Upper lobe of left lung (tissue), 6 donors: ENCODE results near the gene PCSK5. TPM values are rescaled to one million over a fixed set of nuclear protein-coding genes. Genes with fewer than 3 reads are reported as not detected.

Source experiments
- ATAC-seq, 2 donors: fragments of 200-7000 bp; cut with Tn5 transposase; one replicate each; pipeline ENCODE4 v1.9.1; 2022; ENCODE audit warnings: mild to moderate bottlenecking in 2 of 2, moderate library complexity in 2 of 2; ENCODE audit not compliant: low FRiP score in 2 of 2
- DNase-seq, 2 donors: peaks; one replicate each; pipeline ENCODE4 v3.0.0-alpha.2; 2019 to 2020
- H3K27ac ChIP-seq, 4 donors: fragments of 200-600 bp; sonication (generic); one replicate each; pipeline ENCODE4 v1.5.1; 2016 to 2019
- H3K27me3 ChIP-seq, 4 donors: fragments of 200-600 bp; sonication (generic); one replicate each; pipeline ENCODE4 v1.5.1; 2017 to 2019
- H3K36me3 ChIP-seq, 4 donors: fragments of 200-600 bp; sonication (generic); one replicate each; pipeline ENCODE4 v1.5.1; 2016 to 2019
- H3K4me1 ChIP-seq, 4 donors: fragments of 200-600 bp; sonication (generic); one replicate each; pipeline ENCODE4 v1.5.1; 2018 to 2019
- H3K4me3 ChIP-seq, 4 donors: fragments of 200-600 bp; sonication (generic); one replicate each; pipeline ENCODE4 v1.5.1; 2017 to 2019; ENCODE audit warnings: mild to moderate bottlenecking in 2 of 4, moderate library complexity in 1 of 4
- H3K9me3 ChIP-seq, 4 donors: fragments of 200-600 bp; sonication (generic); one replicate each; pipeline ENCODE4 v1.5.1; 2018 to 2019
- CTCF ChIP-seq, 6 experiments: fragments of 450-650 bp in 4 of 6; fragments of 200-600 bp in 2 of 6; sonication (generic) in 2 of 6; IDR thresholded peaks; one replicate each; pipeline ENCODE4 v1.5.1; 2016 to 2019; ENCODE audit warnings: antibody characterized with exemption in 6 of 6
- EP300 ChIP-seq, 4 donors: sonication (generic); formaldehyde crosslinking; IDR thresholded peaks; one replicate each; pipeline ENCODE4 v1.5.1; 2017; ENCODE audit warnings: antibody characterized with exemption in 4 of 4, control low read depth in 2 of 4
- POLR2A ChIP-seq, 4 donors: fragments of 450-650 bp; IDR thresholded peaks; one replicate each; pipeline ENCODE4 v1.5.1; 2016 to 2017; ENCODE audit warnings: antibody characterized with exemption in 4 of 4, mild to moderate bottlenecking in 2 of 4
- POLR2AphosphoS5 ChIP-seq, 2 donors: sonication (generic); formaldehyde crosslinking; IDR thresholded peaks; one replicate each; pipeline ENCODE4 v1.5.1; 2017; ENCODE audit warnings: antibody characterized with exemption in 2 of 2
- WGBS, 2 donors: methylation state at CpG; one replicate each; pipeline ENCODE4 v1.1.5; 2017 to 2018; 5-methylcytosine and 5-hydroxymethylcytosine counted together
- total RNA-seq, 6 donors: library from RNA; depleted of rRNA in 4 of 6; stranded (reverse); fragments of >200 nt in 4 of 6; gene quantifications; one replicate each; pipeline versions ENCODE4 v1.1.0 to v1.2.1, GENCODE V29; 2016 to 2021
- donor health status: DM: no; HTN: no; CAD: no; lungs with moderate emphysema.
- donor health status: DM: no; HTN: yes; CAD: no; lungs with severe emphysema.

The PCSK5 gene
- total RNA-seq, 6 donors from 2014 or later: 12.8 to 29.2 (median 18.3) TPM

- H3K27me3 ChIP-seq: no peaks in the 10 kb centered on the region
- TF ChIP-seq POLR2A (IDR thresholded peaks at IDR 0.05): no peak
- no peak for TF ChIP-seq CTCF (IDR thresholded peaks at IDR 0.05)
- TF ChIP-seq EP300 (IDR thresholded peaks at IDR 0.05): no peak
- no peak for TF ChIP-seq POLR2AphosphoS5 (IDR thresholded peaks at IDR 0.05)
- no peaks in the 10 kb centered on the region for H3K4me1 ChIP-seq
- no peak overlapping the region for H3K27ac ChIP-seq
- no peaks in the 10 kb centered on the region for H3K9me3 ChIP-seq
- no peaks in the 10 kb centered on the region for H3K36me3 ChIP-seq
- ATAC-seq: no peak
- DNase-seq: no peak
- no peak overlapping the region for H3K4me3 ChIP-seq
Measured at GRCh38 chr9:76289703-76290102, 399.2 kb downstream of the PCSK5 start.

GRCh38 chr9:76290555-76290954, 400.1 kb downstream of the PCSK5 start:
- TF ChIP-seq POLR2A (IDR thresholded peaks at IDR 0.05) (no peak), POLR2AphosphoS5 (IDR thresholded peaks at IDR 0.05) (no peak), EP300 (IDR thresholded peaks at IDR 0.05) (no peak), CTCF (IDR thresholded peaks at IDR 0.05) (no peak)
- Histone ChIP-seq H3K4me1 (no peaks in the 10 kb centered on the region), H3K36me3 (no peaks in the 10 kb centered on the region), H3K27me3 (no peaks in the 10 kb centered on the region), H3K4me3 (no peak overlapping the region), H3K9me3 (no peaks in the 10 kb centered on the region), H3K27ac (no peak overlapping the region)
- WGBS, 2 donors: 84 to 89% methylated on average over 2 of the region's 2 CpGs
- no peak for DNase-seq
- ATAC-seq: no peak

- no peak for DNase-seq
- H3K27ac ChIP-seq: no peak overlapping the region
- WGBS, 2 donors: 62 to 80% methylated on average over 7 of the region's 7 CpGs
- H3K4me3 ChIP-seq: no peak overlapping the region
- TF ChIP-seq EP300 (IDR thresholded peaks at IDR 0.05): no peak
- TF ChIP-seq POLR2A (IDR thresholded peaks at IDR 0.05): no peak
- no peak for TF ChIP-seq CTCF (IDR thresholded peaks at IDR 0.05)
- no peak for TF ChIP-seq POLR2AphosphoS5 (IDR thresholded peaks at IDR 0.05)
- H3K4me1 ChIP-seq: no peaks in the 10 kb centered on the region
- ATAC-seq: peak in 1 of 2 donors; percentile 24
- H3K36me3 ChIP-seq: no peaks in the 10 kb centered on the region
- no peaks in the 10 kb centered on the region for H3K27me3 ChIP-seq
- no peaks in the 10 kb centered on the region for H3K9me3 ChIP-seq
Measured at GRCh38 chr9:76292246-76292645, 401.8 kb downstream of the PCSK5 start.

- no peak overlapping the region for H3K27ac ChIP-seq
- DNase-seq: no peak
- no peaks in the 10 kb centered on the region for H3K9me3 ChIP-seq
- no peak for ATAC-seq
- H3K4me3 ChIP-seq: no peak overlapping the region
- no peaks in the 10 kb centered on the region for H3K36me3 ChIP-seq
- TF ChIP-seq POLR2AphosphoS5 (IDR thresholded peaks at IDR 0.05) (no peak), CTCF (IDR thresholded peaks at IDR 0.05) (no peak), POLR2A (IDR thresholded peaks at IDR 0.05) (no peak), EP300 (IDR thresholded peaks at IDR 0.05) (no peak)
- H3K4me1 ChIP-seq: no peaks in the 10 kb centered on the region
- H3K27me3 ChIP-seq: no peaks in the 10 kb centered on the region
- WGBS, 2 donors: 54 to 65% methylated on average over 5 of the region's 5 CpGs
Measured at GRCh38 chr9:76292658-76293057, 402.2 kb downstream of the PCSK5 start.

- Histone ChIP-seq H3K27ac (no peak overlapping the region), H3K4me3 (no peak overlapping the region), H3K36me3 (no peaks in the 10 kb centered on the region), H3K4me1 (no peaks in the 10 kb centered on the region), H3K9me3 (no peaks in the 10 kb centered on the region), H3K27me3 (no peaks in the 10 kb centered on the region)
- no peak for ATAC-seq
- no peak for DNase-seq
- WGBS, 2 donors: 70 to 82% methylated on average over 5 of the region's 5 CpGs
- TF ChIP-seq CTCF (IDR thresholded peaks at IDR 0.05): no peak
- no peak for TF ChIP-seq POLR2A (IDR thresholded peaks at IDR 0.05)
- no peak for TF ChIP-seq POLR2AphosphoS5 (IDR thresholded peaks at IDR 0.05)
Measured at GRCh38 chr9:76294301-76294700, 403.8 kb downstream of the PCSK5 start.
